Thyroid gland (tissue), 4 donors: ENCODE results near the gene CDYL.

Experiments
- CTCF ChIP-seq, 6 experiments: fragments of 200-600 bp in 3 of 6; fragments of 450-650 bp in 3 of 6; sonication (generic) in 3 of 6; IDR thresholded peaks; one replicate each; pipeline ENCODE4 v1.5.1; 2016 to 2019; ENCODE audit warnings: antibody characterized with exemption in 6 of 6, mild to moderate bottlenecking in 2 of 6, inconsistent platforms in 1 of 6, moderate library complexity in 1 of 6
- POLR2A ChIP-seq, 2 donors: fragments of 450-650 bp; IDR thresholded peaks; one replicate each; pipeline ENCODE4 v1.6.1; 2017; ENCODE audit warnings: antibody characterized with exemption in 2 of 2, mild to moderate bottlenecking in 2 of 2, moderate library complexity in 1 of 2

GRCh38 chr6:4965562-4966389 is 189.6 kb downstream of the CDYL start:
- TF ChIP-seq CTCF (IDR thresholded peaks at IDR 0.05) (no peak), POLR2A (IDR thresholded peaks at IDR 0.05) (no peak)
